Neural cell (in vitro differentiated cells): Measurements from ENCODE around the gene GPR3. TPM values are rescaled to one million over a fixed set of nuclear protein-coding genes. Genes with fewer than 3 reads are reported as not detected.

Experiments
- H2AFZ ChIP-seq: fragments of 200-600, 300-800 bp; sonication (generic), shearing (Covaris generic); 2 replicates; pipeline ENCODE4 v1.6.0; 2014; ENCODE audit warnings: low read depth, mild to moderate bottlenecking, antibody characterized with exemption, low read length, moderate library complexity
- H3F3A ChIP-seq: fragments of 200-600 bp; shearing (Covaris generic); 2 replicates; pipeline ENCODE4 v1.6.1; 2016; ENCODE audit warnings: mild to moderate bottlenecking, moderate library complexity, mixed read lengths, antibody characterized with exemption, low read length; ENCODE audit not compliant: insufficient read depth, poor library complexity, severe bottlenecking
- H3K27ac ChIP-seq: fragments of 200-600, 300-800 bp; sonication (generic), shearing (Covaris generic); 2 replicates; pipeline ENCODE4 v1.5.1; 2014; ENCODE audit warnings: mild to moderate bottlenecking, low read length, moderate library complexity
- H3K27me3 ChIP-seq: fragments of 300-800, 200-600 bp; sonication (generic), shearing (Covaris generic); 2 replicates; pipeline ENCODE4 v1.6.0; 2014; ENCODE audit warnings: mild to moderate bottlenecking, low read depth, low read length, moderate library complexity; ENCODE audit not compliant: insufficient read depth
- H3K36me3 ChIP-seq: fragments of 300-800, 200-600 bp; sonication (generic), shearing (Covaris generic); 2 replicates; pipeline ENCODE4 v1.5.1; 2014; ENCODE audit warnings: mild to moderate bottlenecking, antibody characterized with exemption, low read length, moderate library complexity; ENCODE audit not compliant: insufficient read depth
- H3K4me2 ChIP-seq: fragments of 300-800, 200-600 bp; sonication (generic), shearing (Covaris generic); 2 replicates; pipeline ENCODE4 v1.6.0; 2014; ENCODE audit warnings: mild to moderate bottlenecking, low read length
- H3K4me3 ChIP-seq: fragments of 300-800, 200-600 bp; sonication (generic), shearing (Covaris generic); 2 replicates; pipeline ENCODE4 v1.5.1; 2014; ENCODE audit warnings: mild to moderate bottlenecking, low read length, moderate library complexity
- H3K79me2 ChIP-seq: fragments of 200-600 bp; shearing (Covaris generic); replicated peaks from 2 replicates; pipeline ENCODE4 v1.6.0; 2014; ENCODE audit warnings: mild to moderate bottlenecking, low read length, moderate library complexity; ENCODE audit not compliant: insufficient read depth
- H3K9ac ChIP-seq: fragments of 300-800, 200-600 bp; sonication (generic), shearing (Covaris generic); 2 replicates; pipeline ENCODE4 v1.6.1; 2016; ENCODE audit warnings: mild to moderate bottlenecking, low read length, mixed read lengths
- H3K9me2 ChIP-seq: fragments of 200-600 bp; shearing (Covaris generic); 2 replicates; pipeline ENCODE4 v1.6.1; 2016; ENCODE audit warnings: mild to moderate bottlenecking, low read length, mixed read lengths; ENCODE audit not compliant: insufficient read depth
- H3K9me3 ChIP-seq: fragments of 200-600, 300-800 bp; sonication (generic), shearing (Covaris generic); 2 replicates; pipeline ENCODE4 v1.6.1; 2016; ENCODE audit warnings: mild to moderate bottlenecking, mixed run types, low read length, moderate library complexity, mixed read lengths
- H4K20me1 ChIP-seq: fragments of 200-600 bp; shearing (Covaris generic); 2 replicates; pipeline ENCODE4 v1.6.1; 2016; ENCODE audit warnings: mild to moderate bottlenecking, mixed run types; ENCODE audit not compliant: insufficient read depth
- EP300 ChIP-seq: fragments of 450-650 bp; conservative IDR thresholded peaks from 2 replicates; pipeline ENCODE4 v1.6.1; 2014; ENCODE audit warnings: antibody characterized with exemption, mild to moderate bottlenecking, moderate library complexity; ENCODE audit not compliant: poor library complexity, severe bottlenecking
- EZH2 ChIP-seq: fragments of 200-600, 300-800 bp; shearing (Covaris generic), sonication (generic); IDR thresholded peaks from 2 replicates; pipeline ENCODE4 v1.6.1; 2014; ENCODE audit warnings: antibody characterized with exemption, low read length, borderline replicate concordance, mild to moderate bottlenecking; ENCODE audit not compliant: insufficient read depth, poor library complexity, severe bottlenecking
- MXI1 ChIP-seq: fragments of 450-650 bp; conservative IDR thresholded peaks from 2 replicates; pipeline ENCODE4 v1.6.1; 2014; ENCODE audit warnings: antibody characterized with exemption, mild to moderate bottlenecking; ENCODE audit not compliant: poor library complexity, severe bottlenecking
- POLR2AphosphoS5 ChIP-seq: IDR thresholded peaks from 2 replicates; pipeline ENCODE4 v1.6.1; 2012
- RAD21 ChIP-seq: fragments of 450-650 bp; conservative IDR thresholded peaks from 2 replicates; pipeline ENCODE4 v1.6.1; 2014; ENCODE audit warnings: antibody characterized with exemption, mild to moderate bottlenecking, moderate library complexity
- SMC3 ChIP-seq: fragments of 450-650 bp; conservative IDR thresholded peaks from 2 replicates; pipeline ENCODE4 v1.6.1; 2014; ENCODE audit warnings: antibody characterized with exemption, mild to moderate bottlenecking, moderate library complexity; ENCODE audit not compliant: poor library complexity
- TAF1 ChIP-seq: IDR thresholded peaks from 2 replicates; pipeline ENCODE4 v1.6.1; 2012; ENCODE audit warnings: low read depth
- polyA plus RNA-seq: library from polyadenylated mRNA; depleted of rRNA; stranded (reverse); fragments of >200 nt; gene quantifications from 2 replicates; pipeline ENCODE4 v1.2.3, GENCODE V29; 2014
- TF ChIP-seq, protein P1 (sequence below): fragments of 450-650 bp; IDR thresholded peaks from 2 replicates; pipeline ENCODE4 v1.5.1; 2014; ENCODE audit warnings: antibody characterized with exemption, mild to moderate bottlenecking, moderate library complexity; ENCODE audit not compliant: poor library complexity, severe bottlenecking
- TF ChIP-seq, protein P2 (sequence below): IDR thresholded peaks from 2 replicates; pipeline ENCODE4 v1.6.1; 2012; ENCODE audit warnings: borderline replicate concordance

The GPR3 gene
- polyA plus RNA-seq, 1 donor from 2014 or later = 0.54 TPM

DNA sequence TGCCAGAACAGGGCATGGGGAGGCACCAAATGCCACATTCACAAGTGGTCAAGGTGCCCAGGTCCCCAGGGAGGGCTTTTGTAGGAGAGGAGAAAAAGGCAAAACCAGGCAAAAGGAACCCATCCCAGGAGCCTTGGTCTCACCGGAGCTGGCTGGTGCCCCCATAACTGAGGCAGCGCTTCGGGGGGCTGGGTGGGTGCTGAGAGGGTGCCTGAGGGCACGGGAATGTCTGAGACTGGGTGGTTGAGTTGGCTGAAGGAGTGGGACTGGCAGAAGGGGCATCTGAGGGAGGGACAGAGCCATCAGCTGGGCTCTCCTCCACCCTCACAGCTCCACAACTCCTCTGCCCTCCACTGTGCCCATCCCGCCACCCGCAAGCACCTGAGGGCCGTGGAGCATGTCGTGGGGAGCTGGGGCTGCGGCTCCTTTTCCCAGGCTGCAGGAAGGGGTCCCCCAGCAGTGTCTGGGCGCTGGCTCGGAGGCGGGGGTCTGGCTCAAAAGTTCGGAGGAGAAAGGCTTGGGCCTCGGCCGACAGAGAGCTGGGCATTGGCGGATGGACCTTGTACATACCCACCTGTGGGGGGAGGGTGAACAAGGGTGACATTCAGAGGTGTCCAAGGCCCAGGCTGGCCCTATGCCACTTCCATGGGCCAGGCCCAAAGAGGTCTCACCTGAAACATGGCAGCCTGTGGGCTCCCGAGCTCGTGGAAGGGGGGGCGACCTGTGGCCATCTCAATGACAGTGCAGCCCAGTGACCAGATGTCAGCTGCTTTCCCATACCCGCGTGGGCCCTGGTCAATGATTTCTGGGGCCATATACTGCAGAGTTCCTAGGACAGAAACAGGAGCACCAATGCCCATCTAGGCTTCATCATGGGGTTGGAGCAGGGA lies 34.1 kb upstream of the GPR3 start:
- Histone ChIP-seq H3K27me3 (peaks cover 24% of the 10 kb centered on the region), H3K4me3 (no peak overlapping the region), H3K9me2 (no peaks in the 10 kb centered on the region), H3K36me3 (no peaks in the 10 kb centered on the region), H3K9ac (no peak overlapping the region), H3K79me2 (no peaks in the 10 kb centered on the region), H2AFZ (no peak overlapping the region), H3K4me2 (no peak overlapping the region), H3K27ac (no peak overlapping the region), H4K20me1 (no peaks in the 10 kb centered on the region), H3F3A (no peaks in the 10 kb centered on the region), H3K9me3 (no peaks in the 10 kb centered on the region)
- no peak for TF ChIP-seq EZH2
- TF ChIP-seq, protein P1, sequence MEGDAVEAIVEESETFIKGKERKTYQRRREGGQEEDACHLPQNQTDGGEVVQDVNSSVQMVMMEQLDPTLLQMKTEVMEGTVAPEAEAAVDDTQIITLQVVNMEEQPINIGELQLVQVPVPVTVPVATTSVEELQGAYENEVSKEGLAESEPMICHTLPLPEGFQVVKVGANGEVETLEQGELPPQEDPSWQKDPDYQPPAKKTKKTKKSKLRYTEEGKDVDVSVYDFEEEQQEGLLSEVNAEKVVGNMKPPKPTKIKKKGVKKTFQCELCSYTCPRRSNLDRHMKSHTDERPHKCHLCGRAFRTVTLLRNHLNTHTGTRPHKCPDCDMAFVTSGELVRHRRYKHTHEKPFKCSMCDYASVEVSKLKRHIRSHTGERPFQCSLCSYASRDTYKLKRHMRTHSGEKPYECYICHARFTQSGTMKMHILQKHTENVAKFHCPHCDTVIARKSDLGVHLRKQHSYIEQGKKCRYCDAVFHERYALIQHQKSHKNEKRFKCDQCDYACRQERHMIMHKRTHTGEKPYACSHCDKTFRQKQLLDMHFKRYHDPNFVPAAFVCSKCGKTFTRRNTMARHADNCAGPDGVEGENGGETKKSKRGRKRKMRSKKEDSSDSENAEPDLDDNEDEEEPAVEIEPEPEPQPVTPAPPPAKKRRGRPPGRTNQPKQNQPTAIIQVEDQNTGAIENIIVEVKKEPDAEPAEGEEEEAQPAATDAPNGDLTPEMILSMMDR = no peak

DNA sequence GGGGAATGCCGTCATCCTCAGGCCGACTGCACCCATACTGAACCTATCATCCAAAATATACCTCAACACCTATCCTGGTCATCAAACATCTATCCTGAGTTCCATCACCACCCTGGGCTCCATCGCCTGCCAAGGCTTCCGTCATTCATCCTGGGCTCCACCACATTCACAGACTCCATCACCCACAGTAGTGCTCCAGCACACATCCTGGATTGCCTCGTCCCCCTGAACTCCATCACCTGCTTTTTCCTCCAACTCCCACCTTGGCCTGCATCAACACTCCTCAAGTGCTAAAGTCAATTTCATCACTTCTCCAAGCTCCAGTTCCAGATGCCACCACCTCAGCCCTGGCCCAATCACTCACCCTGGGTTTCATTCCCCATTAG lies 33.5 kb upstream of the GPR3 start:
- no peaks in the 10 kb centered on the region for H3F3A ChIP-seq
- TF ChIP-seq EZH2 (no peak), POLR2AphosphoS5 (no peak), SMC3 (no peak), EP300 (no peak), TAF1 (no peak), RAD21 (no peak), MXI1 (no peak)
- TF ChIP-seq, protein P1 = no peak
- TF ChIP-seq, protein P2, sequence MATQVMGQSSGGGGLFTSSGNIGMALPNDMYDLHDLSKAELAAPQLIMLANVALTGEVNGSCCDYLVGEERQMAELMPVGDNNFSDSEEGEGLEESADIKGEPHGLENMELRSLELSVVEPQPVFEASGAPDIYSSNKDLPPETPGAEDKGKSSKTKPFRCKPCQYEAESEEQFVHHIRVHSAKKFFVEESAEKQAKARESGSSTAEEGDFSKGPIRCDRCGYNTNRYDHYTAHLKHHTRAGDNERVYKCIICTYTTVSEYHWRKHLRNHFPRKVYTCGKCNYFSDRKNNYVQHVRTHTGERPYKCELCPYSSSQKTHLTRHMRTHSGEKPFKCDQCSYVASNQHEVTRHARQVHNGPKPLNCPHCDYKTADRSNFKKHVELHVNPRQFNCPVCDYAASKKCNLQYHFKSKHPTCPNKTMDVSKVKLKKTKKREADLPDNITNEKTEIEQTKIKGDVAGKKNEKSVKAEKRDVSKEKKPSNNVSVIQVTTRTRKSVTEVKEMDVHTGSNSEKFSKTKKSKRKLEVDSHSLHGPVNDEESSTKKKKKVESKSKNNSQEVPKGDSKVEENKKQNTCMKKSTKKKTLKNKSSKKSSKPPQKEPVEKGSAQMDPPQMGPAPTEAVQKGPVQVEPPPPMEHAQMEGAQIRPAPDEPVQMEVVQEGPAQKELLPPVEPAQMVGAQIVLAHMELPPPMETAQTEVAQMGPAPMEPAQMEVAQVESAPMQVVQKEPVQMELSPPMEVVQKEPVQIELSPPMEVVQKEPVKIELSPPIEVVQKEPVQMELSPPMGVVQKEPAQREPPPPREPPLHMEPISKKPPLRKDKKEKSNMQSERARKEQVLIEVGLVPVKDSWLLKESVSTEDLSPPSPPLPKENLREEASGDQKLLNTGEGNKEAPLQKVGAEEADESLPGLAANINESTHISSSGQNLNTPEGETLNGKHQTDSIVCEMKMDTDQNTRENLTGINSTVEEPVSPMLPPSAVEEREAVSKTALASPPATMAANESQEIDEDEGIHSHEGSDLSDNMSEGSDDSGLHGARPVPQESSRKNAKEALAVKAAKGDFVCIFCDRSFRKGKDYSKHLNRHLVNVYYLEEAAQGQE = no peak
- H3K36me3 ChIP-seq = no peaks in the 10 kb centered on the region
- no peaks in the 10 kb centered on the region for H3K9me2 ChIP-seq
- no peak overlapping the region for H3K27ac ChIP-seq
- H3K9ac ChIP-seq = no peak overlapping the region
- H3K9me3 ChIP-seq = no peaks in the 10 kb centered on the region
- no peaks in the 10 kb centered on the region for H3K79me2 ChIP-seq
- H3K4me3 ChIP-seq = no peak overlapping the region
- H2AFZ ChIP-seq = no peak overlapping the region
- no peaks in the 10 kb centered on the region for H4K20me1 ChIP-seq
- no peak overlapping the region for H3K4me2 ChIP-seq
- peaks cover 24% of the 10 kb centered on the region for H3K27me3 ChIP-seq
